Kidney epithelial cell (primary cell): ENCODE results near the gene SPATA9. TPM values are rescaled to one million over a fixed set of nuclear protein-coding genes. Genes with fewer than 3 reads are reported as not detected.
A peak's percentile ranks its signal among the peaks of the same experiment; 100 is the strongest.

Source experiments
- DNase-seq: peaks from one replicate; pipeline ENCODE4 v3.0.0-alpha.2; 2010; ENCODE audit warnings: low read depth
- H3K27me3 ChIP-seq: 2 replicates; pipeline ENCODE4 v1.6.0; 2011; ENCODE audit warnings: low read length; ENCODE audit not compliant: control insufficient read depth, insufficient read depth
- H3K36me3 ChIP-seq: 2 replicates; pipeline ENCODE4 v1.5.1; 2011; ENCODE audit warnings: low read length; ENCODE audit not compliant: control insufficient read depth, insufficient read depth
- H3K4me3 ChIP-seq: 2 replicates; pipeline ENCODE4 v1.5.1; 2011; ENCODE audit warnings: low read depth, mild to moderate bottlenecking, control low read depth, low read length
- CTCF ChIP-seq: IDR thresholded peaks from 2 replicates; pipeline ENCODE4 v1.5.1; 2011; ENCODE audit warnings: mild to moderate bottlenecking, moderate library complexity, low read length, control low read depth, inconsistent platforms; ENCODE audit not compliant: insufficient read depth, poor library complexity, severe bottlenecking
- total RNA-seq: library from RNA; depleted of rRNA; stranded (reverse); fragments of >200 nt; gene quantifications from 2 replicates; pipeline ENCODE4 v1.2.3, GENCODE V29; 2015

The SPATA9 gene
- not detected in 2 replicates for total RNA-seq

DNA sequence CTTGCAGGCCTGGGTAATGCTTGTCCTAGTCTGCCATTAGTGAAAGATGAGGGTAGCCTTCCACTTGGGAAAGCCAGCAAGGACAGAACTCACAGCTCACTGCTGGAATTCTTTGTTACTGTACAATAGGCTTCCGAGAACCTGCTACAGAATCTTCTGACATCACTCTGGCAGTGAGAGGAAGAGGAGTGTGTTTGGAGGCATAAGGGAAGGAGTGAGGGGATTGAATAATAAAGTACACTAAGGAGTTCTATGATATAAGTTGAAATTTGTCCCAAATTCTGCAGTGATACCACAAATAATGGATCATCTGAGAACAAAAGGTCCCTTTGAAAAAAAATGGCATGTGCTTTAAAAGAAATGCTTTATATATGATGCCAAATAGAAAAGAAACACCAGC is at the start of gene SPATA9:
TSS of gene SPATA9 (minus strand) at position 101 of the 400 bp plus-strand sequence. CDS start 137 bp downstream, outside the sequence.
- DNase-seq: no peak
- H3K4me3 ChIP-seq: no peak within 1 kb of the TSS
- H3K27me3 ChIP-seq: no peaks in the 10 kb centered on the region
- no peaks in the 10 kb centered on the region for H3K36me3 ChIP-seq
- no peak for TF ChIP-seq CTCF

DNA sequence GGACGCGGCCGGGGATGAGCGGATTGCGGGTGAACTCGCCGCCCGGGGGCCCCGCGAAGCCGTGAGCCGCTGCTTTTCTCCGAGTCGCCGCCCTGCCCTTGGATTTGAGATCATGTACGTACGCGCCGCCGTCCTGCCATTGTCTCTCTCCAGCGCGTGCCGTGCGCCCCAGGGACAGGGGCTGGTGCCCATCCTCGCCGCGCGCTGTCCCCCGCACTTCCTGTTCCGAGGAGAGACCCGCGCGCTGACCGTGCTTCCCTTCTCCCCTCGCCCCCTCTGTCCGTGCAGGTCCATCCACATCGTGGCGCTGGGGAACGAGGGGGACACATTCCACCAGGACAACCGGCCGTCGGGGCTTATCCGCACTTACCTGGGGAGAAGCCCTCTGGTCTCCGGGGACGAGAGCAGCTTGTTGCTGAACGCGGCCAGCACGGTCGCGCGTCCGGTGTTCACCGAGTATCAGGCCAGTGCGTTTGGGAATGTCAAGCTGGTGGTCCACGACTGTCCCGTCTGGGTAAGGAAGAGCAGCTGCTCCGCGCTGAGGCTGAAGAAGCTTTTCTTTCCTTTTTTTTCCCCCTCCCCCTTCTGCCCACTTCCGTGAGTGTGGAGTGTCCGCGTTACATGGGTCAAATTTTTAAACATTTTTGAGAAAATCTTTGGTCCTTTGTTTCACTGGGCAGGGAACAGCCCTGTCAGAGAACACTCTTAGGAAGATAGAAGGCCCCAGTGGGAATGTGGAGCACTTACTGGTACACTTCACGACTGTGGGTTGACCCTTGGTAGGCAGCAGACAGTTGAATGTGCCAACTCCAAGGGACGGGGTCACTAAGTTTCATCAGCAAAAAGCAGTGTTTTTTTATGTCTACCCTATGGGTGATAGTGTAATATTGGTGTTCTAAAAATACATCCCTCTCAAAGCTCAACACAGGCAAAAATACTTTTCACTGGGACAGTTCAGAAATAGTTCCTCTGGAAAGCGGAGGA is 49.1 kb upstream of the SPATA9 start:
- no peak for TF ChIP-seq CTCF
- DNase-seq: no peak

GRCh38 chr5:95730730-95731570 is 48.2 kb upstream of the SPATA9 start, which contains the start of gene RHOBTB3:
Gene RHOBTB3, plus strand, starts transcription at chr5:95731336. Its CDS starts 347 bp downstream, at chr5:95731683.
- peak within 1 kb of the TSS; percentile 57 for H3K4me3 ChIP-seq
- no peaks in the 10 kb centered on the region for H3K36me3 ChIP-seq
- no peak for TF ChIP-seq CTCF
- no peak for DNase-seq
- no peaks in the 10 kb centered on the region for H3K27me3 ChIP-seq

More for the DNA sequence above, 49.1 kb upstream of the SPATA9 start:
- Histone ChIP-seq H3K4me3 (peak overlapping the region; percentile 57), H3K36me3 (no peaks in the 10 kb centered on the region), H3K27me3 (no peaks in the 10 kb centered on the region)

DNA sequence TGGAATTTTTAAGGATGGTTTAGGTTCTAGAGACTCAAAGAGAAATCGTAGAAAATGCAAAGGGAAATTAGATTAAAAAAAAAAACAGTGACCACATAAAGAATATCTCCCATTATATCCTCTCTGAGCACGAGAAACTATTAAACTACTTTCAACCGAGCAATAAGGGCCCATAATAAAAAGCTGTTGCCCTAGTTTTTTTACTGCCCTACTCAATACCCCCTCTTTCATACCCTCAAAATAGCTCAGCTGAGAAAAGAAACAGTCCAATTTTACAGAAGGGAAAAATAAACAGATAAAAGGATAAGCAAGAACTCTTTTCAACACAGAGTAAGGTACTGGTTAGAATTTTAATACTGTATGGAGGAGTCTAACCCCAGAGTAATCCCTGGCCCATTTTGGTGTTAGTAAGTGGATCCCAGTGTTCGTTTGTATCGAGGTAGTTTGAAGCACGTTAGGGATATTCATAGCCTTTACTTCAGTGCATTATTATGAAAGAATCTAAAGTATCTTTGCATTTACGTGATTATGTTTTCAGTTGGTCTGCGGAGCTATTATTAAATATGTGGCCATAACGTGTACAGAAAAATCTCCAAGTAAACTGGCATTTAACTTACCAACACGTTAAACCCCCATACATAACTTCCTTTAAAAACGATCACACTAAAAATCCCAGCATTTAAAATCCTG is 47.4 kb upstream of the SPATA9 start:
- no peaks in the 10 kb centered on the region for H3K27me3 ChIP-seq
- DNase-seq: no peak
- peak overlapping the region; percentile 57 for H3K4me3 ChIP-seq
- TF ChIP-seq CTCF: no peak
- no peaks in the 10 kb centered on the region for H3K36me3 ChIP-seq

- no peaks in the 10 kb centered on the region for H3K27me3 ChIP-seq
- H3K36me3 ChIP-seq: no peaks in the 10 kb centered on the region
- no peak overlapping the region for H3K4me3 ChIP-seq
- TF ChIP-seq CTCF: no peak
- DNase-seq: no peak
Measured at GRCh38 chr5:95729115-95730010, 46.6 kb upstream of the SPATA9 start.
